ENCODE data around the gene NPNT. TPM values are rescaled to one million over a fixed set of nuclear protein-coding genes. Genes with fewer than 3 reads are reported as not detected.

Gene NPNT
- total RNA-seq, 2 donors from 2014 or later, result not detected

- Mint-ChIP-seq H3K27ac (no peak overlapping the region), H3K4me1 (no peaks in the 10 kb centered on the region), H3K4me3 (no peak overlapping the region), H3K27me3 (peaks cover 67% of the 10 kb centered on the region), H3K36me3 (ENCODE audit: low read depth) (no peaks in the 10 kb centered on the region)
- ATAC-seq (no peak), DNase-seq (no peak)
- no peaks in the 10 kb centered on the region for H3K9me3 ChIP-seq (ENCODE audit: control insufficient read depth, low read length, poor library complexity, severe bottlenecking)
These were observed 551 bp downstream of the NPNT start for GRCh38 chr4:105895583-105896460.

- no peaks in the 10 kb centered on the region for H3K36me3 Mint-ChIP-seq (ENCODE audit: low read depth)
- no peaks in the 10 kb centered on the region for H3K9me3 ChIP-seq (ENCODE audit: control insufficient read depth, low read length, poor library complexity, severe bottlenecking)
- DNase-seq (no peak), ATAC-seq (no peak)
- H3K27me3 Mint-ChIP-seq, result peaks cover 62% of the 10 kb centered on the region
- no peaks in the 10 kb centered on the region for H3K4me1 Mint-ChIP-seq
- H3K4me3 Mint-ChIP-seq, result no peak overlapping the region
- H3K27ac Mint-ChIP-seq, result no peak overlapping the region
These were observed 1.2 kb downstream of the NPNT start for GRCh38 chr4:105896461-105896942.

- no peaks in the 10 kb centered on the region for H3K9me3 ChIP-seq (ENCODE audit: control insufficient read depth, low read length, poor library complexity, severe bottlenecking)
- DNase-seq, result no peak
- Mint-ChIP-seq H3K4me1 (no peaks in the 10 kb centered on the region), H3K27ac (no peak overlapping the region), H3K36me3 (ENCODE audit: low read depth) (no peaks in the 10 kb centered on the region), H3K4me3 (no peak overlapping the region), H3K27me3 (peaks cover 62% of the 10 kb centered on the region)
- no peak for ATAC-seq
These were observed 1.9 kb downstream of the NPNT start for GRCh38 chr4:105896984-105897775.

- Mint-ChIP-seq H3K27me3 (peaks cover 60% of the 10 kb centered on the region), H3K27ac (no peak overlapping the region), H3K4me1 (no peaks in the 10 kb centered on the region), H3K4me3 (no peak overlapping the region), H3K36me3 (ENCODE audit: low read depth) (no peaks in the 10 kb centered on the region)
- ATAC-seq (no peak), DNase-seq (no peak)
- H3K9me3 ChIP-seq (ENCODE audit: control insufficient read depth, low read length, poor library complexity, severe bottlenecking), result no peaks in the 10 kb centered on the region
These were observed 5.3 kb downstream of the NPNT start for GRCh38 chr4:105900541-105900940.

GRCh38 chr4:105902550-105903262 lies 7.4 kb downstream of the NPNT start:
- Mint-ChIP-seq H3K27ac (no peak overlapping the region), H3K36me3 (ENCODE audit: low read depth) (no peaks in the 10 kb centered on the region), H3K4me3 (no peak overlapping the region), H3K4me1 (no peaks in the 10 kb centered on the region), H3K27me3 (peaks cover 55% of the 10 kb centered on the region)
- no peak for ATAC-seq
- no peak for DNase-seq
- H3K9me3 ChIP-seq (ENCODE audit: control insufficient read depth, low read length, poor library complexity, severe bottlenecking), result no peaks in the 10 kb centered on the region

- Mint-ChIP-seq H3K27ac (no peak overlapping the region), H3K4me3 (no peak overlapping the region), H3K27me3 (peaks cover 14% of the 10 kb centered on the region), H3K4me1 (no peaks in the 10 kb centered on the region), H3K36me3 (ENCODE audit: low read depth) (no peaks in the 10 kb centered on the region)
- no peak for ATAC-seq
- H3K9me3 ChIP-seq (ENCODE audit: control insufficient read depth, low read length, poor library complexity, severe bottlenecking), result no peaks in the 10 kb centered on the region
- DNase-seq, result no peak
These were observed 14.6 kb downstream of the NPNT start for GRCh38 chr4:105909787-105910281.

GRCh38 chr4:105911426-105911825 lies 16.2 kb downstream of the NPNT start:
- peaks cover 4% of the 10 kb centered on the region for H3K27me3 Mint-ChIP-seq
- H3K27ac Mint-ChIP-seq, result no peak overlapping the region
- H3K4me3 Mint-ChIP-seq, result no peak overlapping the region
- DNase-seq, result no peak
- no peaks in the 10 kb centered on the region for H3K4me1 Mint-ChIP-seq
- H3K9me3 ChIP-seq (ENCODE audit: control insufficient read depth, low read length, poor library complexity, severe bottlenecking), result no peaks in the 10 kb centered on the region
- H3K36me3 Mint-ChIP-seq (ENCODE audit: low read depth), result no peaks in the 10 kb centered on the region
- ATAC-seq, result no peak

- no peaks in the 10 kb centered on the region for H3K4me1 Mint-ChIP-seq
- DNase-seq, result no peak
- no peak overlapping the region for H3K27ac Mint-ChIP-seq
- H3K27me3 Mint-ChIP-seq, result no peaks in the 10 kb centered on the region
- no peaks in the 10 kb centered on the region for H3K9me3 ChIP-seq (ENCODE audit: control insufficient read depth, low read length, poor library complexity, severe bottlenecking)
- ATAC-seq, result no peak
- no peak overlapping the region for H3K4me3 Mint-ChIP-seq
- H3K36me3 Mint-ChIP-seq (ENCODE audit: low read depth), result no peaks in the 10 kb centered on the region
These were observed 17.4 kb downstream of the NPNT start for GRCh38 chr4:105912633-105913032.

- Mint-ChIP-seq H3K4me1 (no peaks in the 10 kb centered on the region), H3K27me3 (no peaks in the 10 kb centered on the region), H3K36me3 (ENCODE audit: low read depth) (no peaks in the 10 kb centered on the region), H3K4me3 (no peak overlapping the region), H3K27ac (no peak overlapping the region)
- DNase-seq (no peak), ATAC-seq (no peak)
- no peaks in the 10 kb centered on the region for H3K9me3 ChIP-seq (ENCODE audit: control insufficient read depth, low read length, poor library complexity, severe bottlenecking)
These were observed 22.0 kb downstream of the NPNT start for GRCh38 chr4:105917171-105917685.

- no peaks in the 10 kb centered on the region for H3K9me3 ChIP-seq (ENCODE audit: control insufficient read depth, low read length, poor library complexity, severe bottlenecking)
- no peak overlapping the region for H3K4me3 Mint-ChIP-seq
- H3K27me3 Mint-ChIP-seq, result no peaks in the 10 kb centered on the region
- DNase-seq (no peak), ATAC-seq (no peak)
- no peaks in the 10 kb centered on the region for H3K36me3 Mint-ChIP-seq (ENCODE audit: low read depth)
- H3K27ac Mint-ChIP-seq, result no peak overlapping the region
- no peaks in the 10 kb centered on the region for H3K4me1 Mint-ChIP-seq
These were observed 26.0 kb downstream of the NPNT start for GRCh38 chr4:105921301-105921700.

- Mint-ChIP-seq H3K27me3 (no peaks in the 10 kb centered on the region), H3K36me3 (ENCODE audit: low read depth) (no peaks in the 10 kb centered on the region), H3K27ac (no peak overlapping the region), H3K4me3 (no peak overlapping the region), H3K4me1 (no peaks in the 10 kb centered on the region)
- no peaks in the 10 kb centered on the region for H3K9me3 ChIP-seq (ENCODE audit: control insufficient read depth, low read length, poor library complexity, severe bottlenecking)
- ATAC-seq (no peak), DNase-seq (no peak)
These were observed 28.4 kb downstream of the NPNT start for GRCh38 chr4:105923497-105924238.

- H3K27ac Mint-ChIP-seq, result no peak overlapping the region
- H3K9me3 ChIP-seq (ENCODE audit: control insufficient read depth, low read length, poor library complexity, severe bottlenecking), result no peaks in the 10 kb centered on the region
- ATAC-seq, result no peak
- no peaks in the 10 kb centered on the region for H3K4me1 Mint-ChIP-seq
- H3K36me3 Mint-ChIP-seq (ENCODE audit: low read depth), result no peaks in the 10 kb centered on the region
- H3K4me3 Mint-ChIP-seq, result no peak overlapping the region
- DNase-seq, result no peak
- peaks cover 4% of the 10 kb centered on the region for H3K27me3 Mint-ChIP-seq
These were observed 29.1 kb downstream of the NPNT start for GRCh38 chr4:105924341-105924740.
